ENCODE data around the gene CORO2B.

The CORO2B gene

GRCh38 chr15:68774521-68775235 is 195.9 kb downstream of the CORO2B start:
- no peak for DNase-seq (ENCODE audit: low spot score)

- no peak for DNase-seq (ENCODE audit: low spot score)
Measured at GRCh38 chr15:68775236-68775577, 196.4 kb downstream of the CORO2B start.

- no peak for DNase-seq (ENCODE audit: low spot score)
Measured at GRCh38 chr15:68775671-68776476, 197.1 kb downstream of the CORO2B start.

- DNase-seq (ENCODE audit: low spot score) = no peak
Measured at GRCh38 chr15:68776477-68777270, 197.9 kb downstream of the CORO2B start.
